Neural cell (in vitro differentiated cells): ENCODE results near the gene TSSK1B. TPM values are rescaled to one million over a fixed set of nuclear protein-coding genes. Genes with fewer than 3 reads are reported as not detected.

Experiments
- H2AFZ ChIP-seq: fragments of 200-600, 300-800 bp; sonication (generic), shearing (Covaris generic); 2 replicates; pipeline ENCODE4 v1.6.0; 2014; ENCODE audit warnings: low read depth, mild to moderate bottlenecking, antibody characterized with exemption, low read length, moderate library complexity
- H3F3A ChIP-seq: fragments of 200-600 bp; shearing (Covaris generic); 2 replicates; pipeline ENCODE4 v1.6.1; 2016; ENCODE audit warnings: mild to moderate bottlenecking, moderate library complexity, mixed read lengths, antibody characterized with exemption, low read length; ENCODE audit not compliant: insufficient read depth, poor library complexity, severe bottlenecking
- H3K27ac ChIP-seq: fragments of 200-600, 300-800 bp; sonication (generic), shearing (Covaris generic); 2 replicates; pipeline ENCODE4 v1.5.1; 2014; ENCODE audit warnings: mild to moderate bottlenecking, low read length, moderate library complexity
- H3K27me3 ChIP-seq: fragments of 300-800, 200-600 bp; sonication (generic), shearing (Covaris generic); 2 replicates; pipeline ENCODE4 v1.6.0; 2014; ENCODE audit warnings: mild to moderate bottlenecking, low read depth, low read length, moderate library complexity; ENCODE audit not compliant: insufficient read depth
- H3K36me3 ChIP-seq: fragments of 300-800, 200-600 bp; sonication (generic), shearing (Covaris generic); 2 replicates; pipeline ENCODE4 v1.5.1; 2014; ENCODE audit warnings: mild to moderate bottlenecking, antibody characterized with exemption, low read length, moderate library complexity; ENCODE audit not compliant: insufficient read depth
- H3K4me2 ChIP-seq: fragments of 300-800, 200-600 bp; sonication (generic), shearing (Covaris generic); 2 replicates; pipeline ENCODE4 v1.6.0; 2014; ENCODE audit warnings: mild to moderate bottlenecking, low read length
- H3K4me3 ChIP-seq: fragments of 300-800, 200-600 bp; sonication (generic), shearing (Covaris generic); 2 replicates; pipeline ENCODE4 v1.5.1; 2014; ENCODE audit warnings: mild to moderate bottlenecking, low read length, moderate library complexity
- H3K79me2 ChIP-seq: fragments of 200-600 bp; shearing (Covaris generic); replicated peaks from 2 replicates; pipeline ENCODE4 v1.6.0; 2014; ENCODE audit warnings: mild to moderate bottlenecking, low read length, moderate library complexity; ENCODE audit not compliant: insufficient read depth
- H3K9ac ChIP-seq: fragments of 300-800, 200-600 bp; sonication (generic), shearing (Covaris generic); 2 replicates; pipeline ENCODE4 v1.6.1; 2016; ENCODE audit warnings: mild to moderate bottlenecking, low read length, mixed read lengths
- H3K9me2 ChIP-seq: fragments of 200-600 bp; shearing (Covaris generic); 2 replicates; pipeline ENCODE4 v1.6.1; 2016; ENCODE audit warnings: mild to moderate bottlenecking, low read length, mixed read lengths; ENCODE audit not compliant: insufficient read depth
- H3K9me3 ChIP-seq: fragments of 200-600, 300-800 bp; sonication (generic), shearing (Covaris generic); 2 replicates; pipeline ENCODE4 v1.6.1; 2016; ENCODE audit warnings: mild to moderate bottlenecking, mixed run types, low read length, moderate library complexity, mixed read lengths
- H4K20me1 ChIP-seq: fragments of 200-600 bp; shearing (Covaris generic); 2 replicates; pipeline ENCODE4 v1.6.1; 2016; ENCODE audit warnings: mild to moderate bottlenecking, mixed run types; ENCODE audit not compliant: insufficient read depth
- EP300 ChIP-seq: fragments of 450-650 bp; conservative IDR thresholded peaks from 2 replicates; pipeline ENCODE4 v1.6.1; 2014; ENCODE audit warnings: antibody characterized with exemption, mild to moderate bottlenecking, moderate library complexity; ENCODE audit not compliant: poor library complexity, severe bottlenecking
- EZH2 ChIP-seq: fragments of 200-600, 300-800 bp; shearing (Covaris generic), sonication (generic); IDR thresholded peaks from 2 replicates; pipeline ENCODE4 v1.6.1; 2014; ENCODE audit warnings: antibody characterized with exemption, low read length, borderline replicate concordance, mild to moderate bottlenecking; ENCODE audit not compliant: insufficient read depth, poor library complexity, severe bottlenecking
- MXI1 ChIP-seq: fragments of 450-650 bp; conservative IDR thresholded peaks from 2 replicates; pipeline ENCODE4 v1.6.1; 2014; ENCODE audit warnings: antibody characterized with exemption, mild to moderate bottlenecking; ENCODE audit not compliant: poor library complexity, severe bottlenecking
- POLR2AphosphoS5 ChIP-seq: IDR thresholded peaks from 2 replicates; pipeline ENCODE4 v1.6.1; 2012
- RAD21 ChIP-seq: fragments of 450-650 bp; conservative IDR thresholded peaks from 2 replicates; pipeline ENCODE4 v1.6.1; 2014; ENCODE audit warnings: antibody characterized with exemption, mild to moderate bottlenecking, moderate library complexity
- SMC3 ChIP-seq: fragments of 450-650 bp; conservative IDR thresholded peaks from 2 replicates; pipeline ENCODE4 v1.6.1; 2014; ENCODE audit warnings: antibody characterized with exemption, mild to moderate bottlenecking, moderate library complexity; ENCODE audit not compliant: poor library complexity
- TAF1 ChIP-seq: IDR thresholded peaks from 2 replicates; pipeline ENCODE4 v1.6.1; 2012; ENCODE audit warnings: low read depth
- polyA plus RNA-seq: library from polyadenylated mRNA; depleted of rRNA; stranded (reverse); fragments of >200 nt; gene quantifications from 2 replicates; pipeline ENCODE4 v1.2.3, GENCODE V29; 2014
- TF ChIP-seq, protein P1 (sequence below): fragments of 450-650 bp; IDR thresholded peaks from 2 replicates; pipeline ENCODE4 v1.5.1; 2014; ENCODE audit warnings: antibody characterized with exemption, mild to moderate bottlenecking, moderate library complexity; ENCODE audit not compliant: poor library complexity, severe bottlenecking
- TF ChIP-seq, protein P2 (sequence below): IDR thresholded peaks from 2 replicates; pipeline ENCODE4 v1.6.1; 2012; ENCODE audit warnings: borderline replicate concordance

The TSSK1B gene
- polyA plus RNA-seq, 1 donor from 2014 or later: not detected

- H3K36me3 ChIP-seq: no peaks in the 10 kb centered on the region
- H3K4me3 ChIP-seq: no peak overlapping the region
- no peaks in the 10 kb centered on the region for H3K9me3 ChIP-seq
- no peaks in the 10 kb centered on the region for H3K9me2 ChIP-seq
- H3K4me2 ChIP-seq: no peak overlapping the region
- no peak overlapping the region for H3K9ac ChIP-seq
- no peak overlapping the region for H3K27ac ChIP-seq
- no peak overlapping the region for H2AFZ ChIP-seq
- no peaks in the 10 kb centered on the region for H3F3A ChIP-seq
- H3K27me3 ChIP-seq: no peaks in the 10 kb centered on the region
- no peaks in the 10 kb centered on the region for H3K79me2 ChIP-seq
- no peaks in the 10 kb centered on the region for H4K20me1 ChIP-seq
- TF ChIP-seq MXI1 (no peak), POLR2AphosphoS5 (no peak), EP300 (no peak), EZH2 (no peak), RAD21 (no peak), TAF1 (no peak), SMC3 (no peak)
- TF ChIP-seq, protein P1, sequence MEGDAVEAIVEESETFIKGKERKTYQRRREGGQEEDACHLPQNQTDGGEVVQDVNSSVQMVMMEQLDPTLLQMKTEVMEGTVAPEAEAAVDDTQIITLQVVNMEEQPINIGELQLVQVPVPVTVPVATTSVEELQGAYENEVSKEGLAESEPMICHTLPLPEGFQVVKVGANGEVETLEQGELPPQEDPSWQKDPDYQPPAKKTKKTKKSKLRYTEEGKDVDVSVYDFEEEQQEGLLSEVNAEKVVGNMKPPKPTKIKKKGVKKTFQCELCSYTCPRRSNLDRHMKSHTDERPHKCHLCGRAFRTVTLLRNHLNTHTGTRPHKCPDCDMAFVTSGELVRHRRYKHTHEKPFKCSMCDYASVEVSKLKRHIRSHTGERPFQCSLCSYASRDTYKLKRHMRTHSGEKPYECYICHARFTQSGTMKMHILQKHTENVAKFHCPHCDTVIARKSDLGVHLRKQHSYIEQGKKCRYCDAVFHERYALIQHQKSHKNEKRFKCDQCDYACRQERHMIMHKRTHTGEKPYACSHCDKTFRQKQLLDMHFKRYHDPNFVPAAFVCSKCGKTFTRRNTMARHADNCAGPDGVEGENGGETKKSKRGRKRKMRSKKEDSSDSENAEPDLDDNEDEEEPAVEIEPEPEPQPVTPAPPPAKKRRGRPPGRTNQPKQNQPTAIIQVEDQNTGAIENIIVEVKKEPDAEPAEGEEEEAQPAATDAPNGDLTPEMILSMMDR: no peak
- TF ChIP-seq, protein P2, sequence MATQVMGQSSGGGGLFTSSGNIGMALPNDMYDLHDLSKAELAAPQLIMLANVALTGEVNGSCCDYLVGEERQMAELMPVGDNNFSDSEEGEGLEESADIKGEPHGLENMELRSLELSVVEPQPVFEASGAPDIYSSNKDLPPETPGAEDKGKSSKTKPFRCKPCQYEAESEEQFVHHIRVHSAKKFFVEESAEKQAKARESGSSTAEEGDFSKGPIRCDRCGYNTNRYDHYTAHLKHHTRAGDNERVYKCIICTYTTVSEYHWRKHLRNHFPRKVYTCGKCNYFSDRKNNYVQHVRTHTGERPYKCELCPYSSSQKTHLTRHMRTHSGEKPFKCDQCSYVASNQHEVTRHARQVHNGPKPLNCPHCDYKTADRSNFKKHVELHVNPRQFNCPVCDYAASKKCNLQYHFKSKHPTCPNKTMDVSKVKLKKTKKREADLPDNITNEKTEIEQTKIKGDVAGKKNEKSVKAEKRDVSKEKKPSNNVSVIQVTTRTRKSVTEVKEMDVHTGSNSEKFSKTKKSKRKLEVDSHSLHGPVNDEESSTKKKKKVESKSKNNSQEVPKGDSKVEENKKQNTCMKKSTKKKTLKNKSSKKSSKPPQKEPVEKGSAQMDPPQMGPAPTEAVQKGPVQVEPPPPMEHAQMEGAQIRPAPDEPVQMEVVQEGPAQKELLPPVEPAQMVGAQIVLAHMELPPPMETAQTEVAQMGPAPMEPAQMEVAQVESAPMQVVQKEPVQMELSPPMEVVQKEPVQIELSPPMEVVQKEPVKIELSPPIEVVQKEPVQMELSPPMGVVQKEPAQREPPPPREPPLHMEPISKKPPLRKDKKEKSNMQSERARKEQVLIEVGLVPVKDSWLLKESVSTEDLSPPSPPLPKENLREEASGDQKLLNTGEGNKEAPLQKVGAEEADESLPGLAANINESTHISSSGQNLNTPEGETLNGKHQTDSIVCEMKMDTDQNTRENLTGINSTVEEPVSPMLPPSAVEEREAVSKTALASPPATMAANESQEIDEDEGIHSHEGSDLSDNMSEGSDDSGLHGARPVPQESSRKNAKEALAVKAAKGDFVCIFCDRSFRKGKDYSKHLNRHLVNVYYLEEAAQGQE: no peak
These were observed 37.7 kb downstream of the TSSK1B start for GRCh38 chr5:113397046-113397445.

- H3K27ac ChIP-seq: no peak overlapping the region
- H3K9me3 ChIP-seq: no peaks in the 10 kb centered on the region
- H3F3A ChIP-seq: no peaks in the 10 kb centered on the region
- no peaks in the 10 kb centered on the region for H3K9me2 ChIP-seq
- no peaks in the 10 kb centered on the region for H3K27me3 ChIP-seq
- no peak overlapping the region for H3K4me2 ChIP-seq
- no peak overlapping the region for H3K4me3 ChIP-seq
- no peak overlapping the region for H3K9ac ChIP-seq
- no peaks in the 10 kb centered on the region for H3K36me3 ChIP-seq
- no peaks in the 10 kb centered on the region for H3K79me2 ChIP-seq
- no peaks in the 10 kb centered on the region for H4K20me1 ChIP-seq
- TF ChIP-seq POLR2AphosphoS5 (no peak), RAD21 (no peak), EP300 (no peak), MXI1 (no peak), EZH2 (no peak), SMC3 (no peak)
- no peak overlapping the region for H2AFZ ChIP-seq
These were observed 40.1 kb downstream of the TSSK1B start for GRCh38 chr5:113394658-113395057.
